HEK293 (cell line): Measurements from ENCODE around the gene PAQR5.

ENCODE experiments used
- CTCF ChIA-PET: fragments of 350-600 bp; formaldehyde crosslinking; extraction: SDS; loops from one replicate; lab custom pipeline; 2021; ENCODE audit warnings: antibody characterized with exemption; lab: Yijun Ruan, JAX
- POLR2A ChIA-PET: fragments of 300-600 bp; formaldehyde crosslinking; extraction: SDS; loops from one replicate; lab custom pipeline; 2020; ENCODE audit warnings: antibody characterized with exemption, inconsistent platforms; lab: Yijun Ruan, JAX
- H3K27ac ChIP-seq: fragments of 200-500 bp; sonication (Bioruptor generic); 2 replicates; pipeline ENCODE4 v1.5.1; 2014; ENCODE audit warnings: low read depth, low read length, control low read depth, inconsistent platforms; ENCODE audit errors: extremely low read depth
- H3K36me3 ChIP-seq, 2 experiments: fragments of 200-500 bp in 1 of 2; sonication (Bioruptor generic) in 1 of 2; 1 replicate in 1 of 2; 2 replicates in 1 of 2; pipeline ENCODE4 v1.5.1; 2014 to 2017; ENCODE audit warnings: inconsistent platforms in 2 of 2, low read length in 2 of 2; ENCODE audit not compliant: control insufficient read depth in 2 of 2, insufficient read depth in 1 of 2
- H3K4me1 ChIP-seq: fragments of 200-500 bp; sonication (Bioruptor generic); 2 replicates; pipeline ENCODE4 v1.5.1; 2014; ENCODE audit warnings: mild to moderate bottlenecking, low read length, inconsistent platforms; ENCODE audit not compliant: control insufficient read depth, insufficient read depth
- H3K4me3 ChIP-seq: 2 replicates; pipeline ENCODE4 v1.5.1; 2011; ENCODE audit warnings: low read depth, mild to moderate bottlenecking, control low read depth, low read length, moderate library complexity
- H3K9me3 ChIP-seq: fragments of 200-500 bp; sonication (Bioruptor generic); 2 replicates; pipeline ENCODE4 v1.5.1; 2014; ENCODE audit warnings: low read depth, low read length, inconsistent platforms; ENCODE audit not compliant: control insufficient read depth, insufficient read depth
- GLIS1 ChIP-seq: fragments of 450-650 bp; formaldehyde crosslinking; IDR thresholded peaks from 2 replicates; pipeline ENCODE4 v1.5.1; 2016; ENCODE audit warnings: missing biosample characterization, missing genetic modification characterization
- ZFHX2 ChIP-seq: fragments of 450-650 bp; formaldehyde crosslinking; conservative IDR thresholded peaks from 2 replicates; pipeline ENCODE4 v1.5.1; 2016; ENCODE audit warnings: missing biosample characterization, missing genetic modification characterization
- ZNF121 ChIP-seq: fragments of 450-650 bp; formaldehyde crosslinking; IDR thresholded peaks from 2 replicates; pipeline ENCODE4 v1.5.1; 2016; ENCODE audit warnings: missing biosample characterization, missing genetic modification characterization
- ZNF132 ChIP-seq: fragments of 450-650 bp; formaldehyde crosslinking; IDR thresholded peaks from 2 replicates; pipeline ENCODE4 v1.5.1; 2017; ENCODE audit warnings: missing biosample characterization, missing genetic modification characterization, borderline replicate concordance
- ZNF2 ChIP-seq: fragments of 450-650 bp; formaldehyde crosslinking; IDR thresholded peaks from 2 replicates; pipeline ENCODE4 v1.5.1; 2016; ENCODE audit warnings: missing biosample characterization, missing genetic modification characterization
- ZNF302 ChIP-seq: fragments of 450-650 bp; formaldehyde crosslinking; IDR thresholded peaks from 2 replicates; pipeline ENCODE4 v1.5.1; 2016; ENCODE audit warnings: missing biosample characterization, missing genetic modification characterization, low read depth
- ZNF433 ChIP-seq: fragments of 450-650 bp; formaldehyde crosslinking; IDR thresholded peaks from 2 replicates; pipeline ENCODE4 v1.5.1; 2016; ENCODE audit warnings: missing biosample characterization, missing genetic modification characterization, low read depth
- ZNF510 ChIP-seq: fragments of 450-650 bp; formaldehyde crosslinking; IDR thresholded peaks from 2 replicates; pipeline ENCODE4 v1.5.1; 2018; ENCODE audit warnings: mild to moderate bottlenecking, missing genetic modification characterization, missing biosample characterization; ENCODE audit not compliant: insufficient replicate concordance
- ZNF514 ChIP-seq: fragments of 450-650 bp; formaldehyde crosslinking; IDR thresholded peaks from 2 replicates; pipeline ENCODE4 v1.5.1; 2016; ENCODE audit warnings: missing biosample characterization, missing genetic modification characterization
- ZNF521 ChIP-seq: fragments of 450-650 bp; formaldehyde crosslinking; IDR thresholded peaks from 2 replicates; pipeline ENCODE4 v1.5.1; 2017; ENCODE audit warnings: missing biosample characterization, mild to moderate bottlenecking, missing genetic modification characterization
- ZNF701 ChIP-seq: fragments of 450-650 bp; formaldehyde crosslinking; IDR thresholded peaks from 2 replicates; pipeline ENCODE4 v1.5.1; 2016; ENCODE audit warnings: missing biosample characterization, missing genetic modification characterization
- TF ChIP-seq, protein P1 (sequence below): fragments of 450-650 bp; formaldehyde crosslinking; IDR thresholded peaks from 2 replicates; pipeline ENCODE4 v1.5.1; 2016; ENCODE audit warnings: missing biosample characterization, missing genetic modification characterization
- TF ChIP-seq, protein P2 (sequence below): fragments of 450-650 bp; formaldehyde crosslinking; IDR thresholded peaks from 2 replicates; pipeline ENCODE4 v1.5.1; 2016; ENCODE audit warnings: missing biosample characterization, missing genetic modification characterization
- TF ChIP-seq, protein P3 (sequence below): fragments of 450-650 bp; IDR thresholded peaks from 2 replicates; pipeline ENCODE4 v1.5.1; 2018; ENCODE audit warnings: missing biosample characterization, missing genetic modification characterization
- TF ChIP-seq, protein P4 (sequence below): fragments of 450-650 bp; formaldehyde crosslinking; IDR thresholded peaks from 2 replicates; pipeline ENCODE4 v1.5.1; 2016; ENCODE audit warnings: missing biosample characterization, missing genetic modification characterization
- TF ChIP-seq, protein P5 (sequence below): fragments of 450-650 bp; formaldehyde crosslinking; IDR thresholded peaks from 2 replicates; pipeline ENCODE4 v1.5.1; 2017; ENCODE audit warnings: missing biosample characterization, missing genetic modification characterization
- TF ChIP-seq, protein P6 (sequence below): fragments of 450-650 bp; formaldehyde crosslinking; IDR thresholded peaks from 2 replicates; pipeline ENCODE4 v1.5.1; 2016; ENCODE audit warnings: missing biosample characterization, missing genetic modification characterization, borderline replicate concordance

PAQR5 gene

DNA sequence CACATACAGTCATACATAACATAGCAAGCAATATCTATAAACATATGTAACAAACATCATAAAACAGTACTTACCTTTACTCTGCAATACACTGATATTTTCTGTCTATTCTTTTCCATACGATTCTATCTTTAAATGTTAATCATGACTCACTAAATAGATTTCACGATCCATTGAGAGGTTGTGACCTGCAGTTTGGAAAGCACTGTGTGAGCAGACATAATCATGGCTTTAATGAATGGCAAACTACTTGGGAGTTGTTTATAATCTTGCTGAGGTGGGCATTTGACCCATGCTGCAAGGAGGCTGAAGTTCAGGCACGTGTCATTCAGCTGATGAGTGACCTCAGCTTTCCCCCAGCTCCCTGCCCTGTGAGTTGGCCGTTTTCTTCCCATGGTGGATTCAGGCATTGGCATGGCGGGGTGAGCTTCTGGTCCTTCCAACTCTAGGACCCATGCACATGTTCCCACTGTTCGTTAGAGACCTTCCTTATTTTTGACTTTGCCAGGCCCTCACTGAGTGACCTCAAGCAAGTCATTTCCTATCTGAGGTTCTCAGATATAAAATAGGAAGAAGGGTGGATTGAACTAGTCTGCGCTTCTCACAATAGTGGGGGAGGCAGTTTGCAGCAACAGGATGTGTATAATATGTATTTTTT lies 41.7 kb downstream of the PAQR5 start (continued):
- TF ChIP-seq ZNF701 (tag by site-specific recombination): no peak
- TF ChIP-seq ZNF121: no peak
- TF ChIP-seq ZNF302 (tag by site-specific recombination): no peak
- TF ChIP-seq ZNF132: no peak

DNA sequence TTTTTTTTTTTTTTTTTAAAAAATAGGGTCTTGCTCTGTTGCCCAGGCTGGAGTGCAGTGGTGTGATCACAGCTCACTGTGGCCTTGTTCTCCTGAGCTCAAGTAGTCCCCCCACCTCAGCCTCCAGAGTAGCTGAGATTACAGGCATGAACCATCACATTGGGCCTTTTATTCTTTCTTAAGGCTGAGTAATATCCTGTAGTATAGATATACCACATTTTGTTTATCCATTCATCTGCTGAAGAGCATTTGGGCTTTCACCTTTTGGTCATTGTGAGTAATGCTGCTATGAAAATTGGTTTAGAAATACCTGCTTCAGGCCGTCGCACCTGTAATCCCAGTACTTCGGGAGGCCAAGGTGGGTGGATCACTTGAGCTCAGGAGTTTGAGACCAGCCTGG lies 42.6 kb downstream of the PAQR5 start:
- H3K4me1 ChIP-seq: 0 out of 2 replicates have a peak, but pooled peaks cover 8% of the 10 kb centered on the region
- H3K9me3 ChIP-seq: no peaks in the 10 kb centered on the region
- H3K27ac ChIP-seq: no peak overlapping the region
- no peak for TF ChIP-seq ZNF510
- TF ChIP-seq ZNF521: no peak
- no peaks in the 10 kb centered on the region; a peak in 1 of 3 replicates for H3K36me3 ChIP-seq
- POLR2A ChIA-PET: no interaction called here
- CTCF ChIA-PET: no interaction called here
- no peak overlapping the region for H3K4me3 ChIP-seq

DNA sequence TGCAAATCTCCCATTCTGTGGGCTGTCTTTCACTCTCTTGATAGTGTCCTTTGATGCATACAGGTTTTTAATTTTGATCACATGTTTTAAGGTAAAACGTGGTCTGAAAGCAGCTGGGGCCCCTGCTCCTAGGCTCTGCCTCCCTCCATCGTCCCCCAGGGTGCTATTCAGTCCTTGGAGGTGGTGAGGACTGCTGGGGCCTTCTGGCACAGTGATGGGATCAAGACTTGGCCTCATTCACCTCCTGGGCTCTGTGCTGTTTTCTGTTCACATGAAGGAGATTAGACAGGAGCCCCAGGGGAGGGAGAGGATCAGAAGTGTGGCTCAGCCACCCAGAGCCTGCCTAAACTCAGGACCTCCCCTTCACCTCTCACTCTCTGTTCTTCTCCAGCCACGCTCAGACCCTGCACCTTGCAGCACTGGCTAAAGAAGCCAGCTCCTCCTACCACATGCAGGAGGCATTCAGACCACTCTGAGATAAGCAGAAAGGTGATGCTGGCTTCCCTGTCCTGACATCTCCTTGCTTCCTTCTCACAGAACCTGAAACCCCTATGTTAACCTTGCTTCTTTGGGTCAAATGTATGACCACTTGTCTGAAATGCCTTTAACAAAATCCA lies 43.9 kb downstream of the PAQR5 start:
- CTCF ChIA-PET: interaction anchor here (0.6 to 0.9 kb wide), 2 partner anchors 11 to 119 kb away, joined by 3 read pairs; no protein-coding TSS in a partner anchor
- no peak overlapping the region for H3K27ac ChIP-seq
- H3K4me3 ChIP-seq: no peak overlapping the region
- H3K9me3 ChIP-seq: no peaks in the 10 kb centered on the region
- 0 out of 2 replicates have a peak, but pooled peaks cover 8% of the 10 kb centered on the region for H3K4me1 ChIP-seq
- H3K36me3 ChIP-seq: no peaks in the 10 kb centered on the region; a peak in 1 of 3 replicates
- POLR2A ChIA-PET: no interaction called here
- TF ChIP-seq, protein P1, sequence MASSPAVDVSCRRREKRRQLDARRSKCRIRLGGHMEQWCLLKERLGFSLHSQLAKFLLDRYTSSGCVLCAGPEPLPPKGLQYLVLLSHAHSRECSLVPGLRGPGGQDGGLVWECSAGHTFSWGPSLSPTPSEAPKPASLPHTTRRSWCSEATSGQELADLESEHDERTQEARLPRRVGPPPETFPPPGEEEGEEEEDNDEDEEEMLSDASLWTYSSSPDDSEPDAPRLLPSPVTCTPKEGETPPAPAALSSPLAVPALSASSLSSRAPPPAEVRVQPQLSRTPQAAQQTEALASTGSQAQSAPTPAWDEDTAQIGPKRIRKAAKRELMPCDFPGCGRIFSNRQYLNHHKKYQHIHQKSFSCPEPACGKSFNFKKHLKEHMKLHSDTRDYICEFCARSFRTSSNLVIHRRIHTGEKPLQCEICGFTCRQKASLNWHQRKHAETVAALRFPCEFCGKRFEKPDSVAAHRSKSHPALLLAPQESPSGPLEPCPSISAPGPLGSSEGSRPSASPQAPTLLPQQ: no peak
- TF ChIP-seq GLIS1 (tag by site-specific recombination): peak; percentile 77
- TF ChIP-seq ZNF514 (tag by site-specific recombination): no peak

DNA sequence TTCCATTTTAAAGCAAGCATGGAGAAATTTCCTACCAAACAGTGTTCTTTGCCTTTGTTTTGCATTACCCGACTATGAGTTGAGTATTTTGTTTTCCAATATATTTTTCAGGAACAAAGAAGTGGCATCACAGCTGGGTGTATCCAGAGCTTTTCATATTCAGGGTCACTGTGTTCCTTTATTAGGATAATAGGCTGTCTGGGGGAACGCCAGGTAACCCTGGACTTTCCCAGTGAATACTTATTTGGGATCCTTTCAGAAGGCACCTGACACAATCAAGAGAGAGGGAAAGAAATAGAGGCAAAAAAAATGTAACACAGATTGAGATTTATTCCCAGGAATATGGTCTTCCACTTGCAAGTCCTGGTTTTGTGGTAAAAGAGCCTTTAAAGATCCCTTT lies 44.4 kb downstream of the PAQR5 start:
- no peaks in the 10 kb centered on the region; a peak in 1 of 3 replicates for H3K36me3 ChIP-seq
- H3K4me3 ChIP-seq: no peak overlapping the region
- ChIA-PET CTCF (interaction anchor here (0.6 to 0.9 kb wide), 2 partner anchors 12 to 119 kb away, joined by 3 read pairs; no protein-coding TSS in a partner anchor), POLR2A (no interaction called here)
- H3K4me1 ChIP-seq: 0 out of 2 replicates have a peak, but pooled peaks cover 8% of the 10 kb centered on the region
- H3K9me3 ChIP-seq: no peaks in the 10 kb centered on the region
- H3K27ac ChIP-seq: no peak overlapping the region
- TF ChIP-seq, protein P2, sequence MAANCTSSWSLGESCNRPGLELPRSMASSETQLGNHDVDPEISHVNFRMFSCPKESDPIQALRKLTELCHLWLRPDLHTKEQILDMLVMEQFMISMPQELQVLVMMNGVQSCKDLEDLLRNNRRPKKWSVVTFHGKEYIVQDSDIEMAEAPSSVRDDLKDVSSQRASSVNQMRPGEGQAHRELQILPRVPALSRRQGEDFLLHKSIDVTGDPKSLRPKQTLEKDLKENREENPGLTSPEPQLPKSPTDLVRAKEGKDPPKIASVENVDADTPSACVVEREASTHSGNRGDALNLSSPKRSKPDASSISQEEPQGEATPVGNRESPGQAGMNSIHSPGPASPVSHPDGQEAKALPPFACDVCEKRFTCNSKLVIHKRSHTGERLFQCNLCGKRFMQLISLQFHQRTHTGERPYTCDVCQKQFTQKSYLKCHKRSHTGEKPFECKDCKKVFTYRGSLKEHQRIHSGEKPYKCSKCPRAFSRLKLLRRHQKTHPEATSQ (tag by site-specific recombination): no peak
- TF ChIP-seq, protein P3, sequence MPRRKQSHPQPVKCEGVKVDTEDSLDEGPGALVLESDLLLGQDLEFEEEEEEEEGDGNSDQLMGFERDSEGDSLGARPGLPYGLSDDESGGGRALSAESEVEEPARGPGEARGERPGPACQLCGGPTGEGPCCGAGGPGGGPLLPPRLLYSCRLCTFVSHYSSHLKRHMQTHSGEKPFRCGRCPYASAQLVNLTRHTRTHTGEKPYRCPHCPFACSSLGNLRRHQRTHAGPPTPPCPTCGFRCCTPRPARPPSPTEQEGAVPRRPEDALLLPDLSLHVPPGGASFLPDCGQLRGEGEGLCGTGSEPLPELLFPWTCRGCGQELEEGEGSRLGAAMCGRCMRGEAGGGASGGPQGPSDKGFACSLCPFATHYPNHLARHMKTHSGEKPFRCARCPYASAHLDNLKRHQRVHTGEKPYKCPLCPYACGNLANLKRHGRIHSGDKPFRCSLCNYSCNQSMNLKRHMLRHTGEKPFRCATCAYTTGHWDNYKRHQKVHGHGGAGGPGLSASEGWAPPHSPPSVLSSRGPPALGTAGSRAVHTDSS: no peak
- TF ChIP-seq ZNF2 (tag by site-specific recombination) (no peak), ZFHX2 (tag by site-specific recombination) (no peak), ZNF433 (tag by site-specific recombination) (no peak)
- TF ChIP-seq, protein P4, sequence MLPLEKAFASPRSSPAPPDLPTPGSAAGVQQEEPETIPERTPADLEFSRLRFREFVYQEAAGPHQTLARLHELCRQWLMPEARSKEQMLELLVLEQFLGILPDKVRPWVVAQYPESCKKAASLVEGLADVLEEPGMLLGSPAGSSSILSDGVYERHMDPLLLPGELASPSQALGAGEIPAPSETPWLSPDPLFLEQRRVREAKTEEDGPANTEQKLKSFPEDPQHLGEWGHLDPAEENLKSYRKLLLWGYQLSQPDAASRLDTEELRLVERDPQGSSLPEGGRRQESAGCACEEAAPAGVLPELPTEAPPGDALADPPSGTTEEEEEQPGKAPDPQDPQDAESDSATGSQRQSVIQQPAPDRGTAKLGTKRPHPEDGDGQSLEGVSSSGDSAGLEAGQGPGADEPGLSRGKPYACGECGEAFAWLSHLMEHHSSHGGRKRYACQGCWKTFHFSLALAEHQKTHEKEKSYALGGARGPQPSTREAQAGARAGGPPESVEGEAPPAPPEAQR (tag by site-specific recombination): no peak
- TF ChIP-seq, protein P5, sequence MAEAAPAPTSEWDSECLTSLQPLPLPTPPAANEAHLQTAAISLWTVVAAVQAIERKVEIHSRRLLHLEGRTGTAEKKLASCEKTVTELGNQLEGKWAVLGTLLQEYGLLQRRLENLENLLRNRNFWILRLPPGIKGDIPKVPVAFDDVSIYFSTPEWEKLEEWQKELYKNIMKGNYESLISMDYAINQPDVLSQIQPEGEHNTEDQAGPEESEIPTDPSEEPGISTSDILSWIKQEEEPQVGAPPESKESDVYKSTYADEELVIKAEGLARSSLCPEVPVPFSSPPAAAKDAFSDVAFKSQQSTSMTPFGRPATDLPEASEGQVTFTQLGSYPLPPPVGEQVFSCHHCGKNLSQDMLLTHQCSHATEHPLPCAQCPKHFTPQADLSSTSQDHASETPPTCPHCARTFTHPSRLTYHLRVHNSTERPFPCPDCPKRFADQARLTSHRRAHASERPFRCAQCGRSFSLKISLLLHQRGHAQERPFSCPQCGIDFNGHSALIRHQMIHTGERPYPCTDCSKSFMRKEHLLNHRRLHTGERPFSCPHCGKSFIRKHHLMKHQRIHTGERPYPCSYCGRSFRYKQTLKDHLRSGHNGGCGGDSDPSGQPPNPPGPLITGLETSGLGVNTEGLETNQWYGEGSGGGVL (tag by site-specific recombination): no peak
- TF ChIP-seq, protein P6, sequence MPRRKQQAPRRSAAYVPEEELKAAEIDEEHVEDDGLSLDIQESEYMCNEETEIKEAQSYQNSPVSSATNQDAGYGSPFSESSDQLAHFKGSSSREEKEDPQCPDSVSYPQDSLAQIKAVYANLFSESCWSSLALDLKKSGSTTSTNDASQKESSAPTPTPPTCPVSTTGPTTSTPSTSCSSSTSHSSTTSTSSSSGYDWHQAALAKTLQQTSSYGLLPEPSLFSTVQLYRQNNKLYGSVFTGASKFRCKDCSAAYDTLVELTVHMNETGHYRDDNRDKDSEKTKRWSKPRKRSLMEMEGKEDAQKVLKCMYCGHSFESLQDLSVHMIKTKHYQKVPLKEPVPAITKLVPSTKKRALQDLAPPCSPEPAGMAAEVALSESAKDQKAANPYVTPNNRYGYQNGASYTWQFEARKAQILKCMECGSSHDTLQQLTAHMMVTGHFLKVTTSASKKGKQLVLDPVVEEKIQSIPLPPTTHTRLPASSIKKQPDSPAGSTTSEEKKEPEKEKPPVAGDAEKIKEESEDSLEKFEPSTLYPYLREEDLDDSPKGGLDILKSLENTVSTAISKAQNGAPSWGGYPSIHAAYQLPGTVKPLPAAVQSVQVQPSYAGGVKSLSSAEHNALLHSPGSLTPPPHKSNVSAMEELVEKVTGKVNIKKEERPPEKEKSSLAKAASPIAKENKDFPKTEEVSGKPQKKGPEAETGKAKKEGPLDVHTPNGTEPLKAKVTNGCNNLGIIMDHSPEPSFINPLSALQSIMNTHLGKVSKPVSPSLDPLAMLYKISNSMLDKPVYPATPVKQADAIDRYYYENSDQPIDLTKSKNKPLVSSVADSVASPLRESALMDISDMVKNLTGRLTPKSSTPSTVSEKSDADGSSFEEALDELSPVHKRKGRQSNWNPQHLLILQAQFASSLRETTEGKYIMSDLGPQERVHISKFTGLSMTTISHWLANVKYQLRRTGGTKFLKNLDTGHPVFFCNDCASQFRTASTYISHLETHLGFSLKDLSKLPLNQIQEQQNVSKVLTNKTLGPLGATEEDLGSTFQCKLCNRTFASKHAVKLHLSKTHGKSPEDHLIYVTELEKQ (tag by site-specific recombination): no peak
